Stimulated activated CD4-positive, alpha-beta T cell treated with anti-CD3 and anti-CD28 coated beads, Interleukin-4, amount 100 ng/mL, for 1 hour (primary cell): ENCODE results near the gene MED6.

ENCODE experiments used
- DNase-seq: peaks from one replicate; pipeline ENCODE4 v3.0.0-alpha.2; 2020

The MED6 gene

GRCh38 chr14:70600382-70601157, at the start of gene MED6:
MED6 (minus strand) TSS chr14:70600655; CDS start chr14:70600637, 18 bp downstream.
- peak; percentile 92 for DNase-seq

- no peak for DNase-seq
These were observed 49.3 kb upstream of the MED6 start for GRCh38 chr14:70649803-70650202.

GRCh38 chr14:70648346-70648745, 47.9 kb upstream of the MED6 start:
- no peak for DNase-seq

GRCh38 chr14:70646705-70647104, 46.2 kb upstream of the MED6 start:
- DNase-seq, result no peak

GRCh38 chr14:70645892-70646291, 45.4 kb upstream of the MED6 start:
- no peak for DNase-seq

GRCh38 chr14:70643967-70644366, 43.5 kb upstream of the MED6 start:
- DNase-seq, result no peak

- peak; percentile 33 for DNase-seq
These were observed 42.1 kb upstream of the MED6 start for GRCh38 chr14:70642303-70643235.

GRCh38 chr14:70641548-70642302, 41.3 kb upstream of the MED6 start, which contains the start of gene TTC9:
TTC9 (plus strand) TSS chr14:70641916; CDS start chr14:70642130, 214 bp downstream.
- DNase-seq, result peak; percentile 47

- peak; percentile 49 for DNase-seq
These were observed 40.6 kb upstream of the MED6 start for GRCh38 chr14:70640938-70641547.

- no peak for DNase-seq
These were observed 38.0 kb upstream of the MED6 start for GRCh38 chr14:70638416-70638815.

GRCh38 chr14:70635971-70636595, 35.6 kb upstream of the MED6 start:
- DNase-seq, result no peak

GRCh38 chr14:70631948-70632347, 31.5 kb upstream of the MED6 start:
- no peak for DNase-seq

- DNase-seq, result no peak
These were observed 24.5 kb upstream of the MED6 start for GRCh38 chr14:70624972-70625371.

- DNase-seq, result peak; percentile 43
These were observed 21.8 kb upstream of the MED6 start for GRCh38 chr14:70622111-70622712.

- no peak for DNase-seq
These were observed 19.3 kb upstream of the MED6 start for GRCh38 chr14:70619708-70620107.

GRCh38 chr14:70618314-70618713, 17.9 kb upstream of the MED6 start:
- no peak for DNase-seq

- DNase-seq, result no peak
These were observed 16.2 kb upstream of the MED6 start for GRCh38 chr14:70616646-70617045.

- DNase-seq, result no peak
These were observed 10.8 kb upstream of the MED6 start for GRCh38 chr14:70611216-70611615.

- no peak for DNase-seq
These were observed 1.8 kb upstream of the MED6 start for GRCh38 chr14:70602254-70602653.

GRCh38 chr14:70601162-70601561, 707 bp upstream of the MED6 start:
- DNase-seq, result no peak

GRCh38 chr14:70599345-70599744, 1.1 kb downstream of the MED6 start:
- DNase-seq, result no peak

GRCh38 chr14:70597731-70598130, 2.7 kb downstream of the MED6 start:
- DNase-seq, result no peak
